ENCODE data around the gene SYNGR4. TPM values are rescaled to one million over a fixed set of nuclear protein-coding genes. Genes with fewer than 3 reads are reported as not detected.

SYNGR4 gene
- total RNA-seq, 2 experiments from 2014 or later: not detected

DNA sequence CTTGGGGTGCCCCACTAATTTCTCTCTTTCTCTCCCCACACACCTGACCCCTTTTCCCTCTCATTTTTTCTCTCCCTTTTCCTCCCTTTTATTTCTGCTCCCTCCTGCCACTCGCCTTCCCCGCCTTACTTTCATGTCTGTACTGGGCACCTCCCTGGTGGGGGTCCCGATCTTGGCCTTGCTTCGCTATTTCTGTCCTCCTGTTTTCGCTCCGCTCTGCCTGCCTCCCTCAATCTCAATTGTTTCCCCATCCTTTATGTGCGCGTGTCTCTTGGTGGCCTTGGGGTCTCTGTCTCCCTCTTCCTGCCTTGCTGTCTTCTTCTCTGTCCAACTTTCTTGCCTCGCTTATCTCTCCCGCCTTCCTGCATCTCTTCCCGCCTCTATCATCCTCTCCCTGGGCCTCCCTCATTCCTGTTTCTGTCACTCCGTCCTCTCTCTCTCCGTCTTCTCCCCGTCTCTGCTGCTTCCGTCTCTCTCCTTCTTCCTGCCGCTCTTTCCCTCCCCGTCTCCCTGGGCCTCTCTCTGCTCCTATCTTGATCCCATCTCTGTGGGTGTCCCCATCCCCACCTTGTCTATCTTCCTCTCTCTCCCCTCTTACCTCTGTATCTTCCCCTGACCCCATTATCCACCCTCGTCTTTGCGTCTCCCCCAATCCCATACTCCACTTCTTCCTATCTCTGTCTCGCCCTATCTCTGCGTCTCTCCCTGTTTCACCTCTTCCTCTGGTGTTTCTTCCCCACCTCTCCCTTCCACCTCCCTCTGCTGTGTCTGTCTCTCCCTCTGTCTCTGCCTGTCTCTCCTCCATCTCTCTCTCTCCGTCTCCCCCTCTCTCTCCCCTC, 33.3 kb downstream of the SYNGR4 start:
- H3K27ac Mint-ChIP-seq: peak overlapping the region; percentile 86
- H3K4me1 Mint-ChIP-seq: peaks cover 44% of the 10 kb centered on the region
- H3K36me3 Mint-ChIP-seq: peaks cover 2% of the 10 kb centered on the region
- H3K9me3 Mint-ChIP-seq (ENCODE audit: low read depth): no peaks in the 10 kb centered on the region
- ATAC-seq (no peak), DNase-seq (no peak)
- CTCF ChIA-PET: no interaction called here
- H3K4me3 Mint-ChIP-seq: peak overlapping the region; percentile 84
- peaks cover 48% of the 10 kb centered on the region for H3K27me3 Mint-ChIP-seq

DNA sequence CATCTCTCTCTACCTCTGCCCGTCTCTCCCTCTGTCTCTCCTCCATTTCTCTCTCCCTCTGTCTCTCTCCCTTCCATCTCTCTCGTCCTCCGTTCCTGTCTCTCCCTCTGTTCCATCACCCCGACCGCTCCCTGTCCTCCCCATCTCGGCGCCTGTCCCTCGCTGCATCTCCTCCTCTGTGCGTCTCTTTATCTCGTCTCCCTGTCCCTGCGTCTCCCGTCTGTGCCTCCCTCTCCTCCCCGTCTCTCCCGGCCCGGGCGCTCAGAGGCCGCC, 33.9 kb downstream of the SYNGR4 start:
- CTCF ChIA-PET: no interaction called here
- peaks cover 47% of the 10 kb centered on the region for H3K4me1 Mint-ChIP-seq
- H3K27ac Mint-ChIP-seq: peak overlapping the region; percentile 86

DNA sequence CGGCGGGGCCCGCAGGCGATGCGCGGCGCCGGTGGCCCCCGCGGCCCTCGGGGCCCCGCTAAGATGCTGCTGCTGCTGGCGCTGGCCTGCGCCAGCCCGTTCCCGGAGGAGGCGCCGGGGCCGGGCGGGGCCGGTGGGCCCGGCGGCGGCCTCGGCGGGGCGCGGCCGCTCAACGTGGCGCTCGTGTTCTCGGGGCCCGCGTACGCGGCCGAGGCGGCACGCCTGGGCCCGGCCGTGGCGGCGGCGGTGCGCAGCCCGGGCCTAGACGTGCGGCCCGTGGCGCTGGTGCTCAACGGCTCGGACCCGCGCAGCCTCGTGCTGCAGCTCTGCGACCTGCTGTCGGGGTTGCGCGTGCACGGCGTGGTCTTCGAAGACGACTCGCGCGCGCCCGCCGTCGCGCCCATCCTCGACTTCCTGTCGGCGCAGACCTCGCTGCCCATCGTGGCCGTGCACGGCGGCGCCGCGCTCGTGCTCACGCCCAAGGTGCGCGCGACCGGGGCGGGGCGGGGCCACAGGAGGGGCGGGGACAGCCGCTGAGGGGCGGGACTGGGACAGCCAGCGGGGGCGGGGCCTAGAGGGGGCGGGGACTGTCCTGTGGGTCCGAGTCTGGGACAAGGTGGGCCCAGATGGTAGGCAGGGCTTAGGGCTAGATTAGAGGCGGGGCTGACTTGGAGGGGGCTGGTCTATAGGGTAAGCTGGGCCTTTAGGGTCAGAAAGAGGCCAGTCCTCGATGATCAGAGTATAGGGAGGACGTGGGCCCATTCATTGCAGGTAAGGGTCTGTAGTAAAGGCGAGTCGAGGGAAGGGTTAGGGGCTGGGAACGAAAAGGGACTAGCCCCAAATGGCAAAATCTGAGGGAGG, 34.4 kb downstream of the SYNGR4 start:
- ATAC-seq (peak; percentile 73), DNase-seq (peak; percentile 93)
- Mint-ChIP-seq H3K27me3 (peaks cover 40% of the 10 kb centered on the region), H3K27ac (no peak overlapping the region), H3K4me3 (peak overlapping the region; percentile 84), H3K9me3 (ENCODE audit: low read depth) (no peaks in the 10 kb centered on the region), H3K36me3 (peaks cover 2% of the 10 kb centered on the region), H3K4me1 (peaks cover 50% of the 10 kb centered on the region)
- CTCF ChIA-PET: interaction anchor here (1.2 to 7.3 kb wide), 2 partner anchors 8 to 190 kb away, joined by 3 to 67 read pairs; partner anchors contain the start of gene KDELR1

More for the DNA sequence above, 33.9 kb downstream of the SYNGR4 start:
- Mint-ChIP-seq H3K9me3 (ENCODE audit: low read depth) (no peaks in the 10 kb centered on the region), H3K36me3 (peaks cover 2% of the 10 kb centered on the region), H3K4me3 (peak overlapping the region; percentile 84), H3K27me3 (peaks cover 42% of the 10 kb centered on the region)
- no peak for DNase-seq
- ATAC-seq: no peak

DNA sequence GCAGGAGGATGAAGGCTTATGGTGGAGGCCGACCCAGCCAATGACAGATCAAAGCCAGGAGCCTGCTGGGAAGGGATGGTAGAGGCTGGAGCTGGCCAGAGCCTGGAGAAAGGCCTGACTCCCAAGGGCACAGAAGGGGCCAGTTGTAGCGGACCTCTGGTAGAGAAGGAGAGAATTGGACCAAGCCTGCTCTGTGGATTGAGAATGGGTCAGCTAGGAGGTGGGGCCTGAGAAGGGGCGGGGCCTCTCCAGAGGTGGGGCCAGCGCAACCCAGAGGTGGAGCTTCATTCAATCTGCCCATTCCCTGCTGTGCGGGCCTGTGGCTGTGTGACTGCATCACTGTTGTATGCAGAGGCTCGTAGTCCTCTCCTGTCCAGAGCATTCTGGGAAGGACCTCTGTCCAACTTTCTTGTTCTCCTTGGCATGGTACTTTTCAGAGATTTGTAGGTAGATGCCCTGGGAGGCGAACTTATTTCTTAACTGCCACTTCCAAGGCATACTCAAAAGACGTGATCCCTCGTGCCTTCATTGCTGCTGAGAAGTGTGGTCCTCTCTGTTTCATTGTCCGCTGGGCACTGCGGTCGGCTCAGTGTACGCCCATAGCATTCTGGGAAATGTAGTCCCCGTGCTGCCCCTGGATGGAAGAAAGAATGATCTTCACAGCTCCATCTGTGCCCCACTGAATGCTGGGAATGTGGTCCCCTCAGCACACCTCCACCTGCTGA, 36.0 kb downstream of the SYNGR4 start:
- Mint-ChIP-seq H3K4me3 (no peak overlapping the region), H3K27me3 (peaks cover 27% of the 10 kb centered on the region), H3K9me3 (ENCODE audit: low read depth) (no peaks in the 10 kb centered on the region), H3K36me3 (peaks cover 2% of the 10 kb centered on the region), H3K4me1 (peaks cover 50% of the 10 kb centered on the region), H3K27ac (peak overlapping the region; percentile 31)
- ATAC-seq (no peak), DNase-seq (peak; percentile 54)
- CTCF ChIA-PET: interaction anchor here (7.3 kb wide), 1 partner anchor 9 kb away, joined by 67 read pairs; the partner anchor contains the start of gene KDELR1

DNA sequence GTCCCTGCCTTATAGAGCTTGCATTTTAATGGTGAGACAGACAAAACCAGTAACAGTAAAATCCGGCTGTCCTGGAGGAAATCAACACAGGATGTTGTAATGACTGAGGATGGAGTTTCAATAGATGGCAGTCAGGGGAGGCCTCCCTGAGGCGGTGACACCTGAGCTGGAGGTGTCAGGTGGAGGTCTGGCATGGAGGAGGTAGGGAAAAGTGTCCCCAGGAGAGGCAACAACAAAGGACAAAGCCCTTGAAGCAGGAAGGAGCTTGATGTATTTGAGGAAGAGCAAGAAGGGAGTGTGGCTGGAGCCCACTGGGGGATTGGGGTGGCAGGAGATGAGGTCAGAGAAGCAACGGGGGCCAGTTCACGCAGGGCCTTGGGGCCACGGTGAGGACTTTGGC, 37.1 kb downstream of the SYNGR4 start:
- H3K9me3 Mint-ChIP-seq (ENCODE audit: low read depth): no peaks in the 10 kb centered on the region
- H3K4me3 Mint-ChIP-seq: no peak overlapping the region
- no peak for DNase-seq
- no peak for ATAC-seq
- CTCF ChIA-PET: interaction anchor here (1.0 to 7.3 kb wide), 3 partner anchors 8 to 18 kb away, joined by 3 to 67 read pairs (median 3); partner anchors contain the start of genes GRIN2D and KDELR1
- H3K4me1 Mint-ChIP-seq: peaks cover 59% of the 10 kb centered on the region
- H3K27me3 Mint-ChIP-seq: peaks cover 19% of the 10 kb centered on the region
- peaks cover 2% of the 10 kb centered on the region for H3K36me3 Mint-ChIP-seq
- no peak overlapping the region for H3K27ac Mint-ChIP-seq

DNA sequence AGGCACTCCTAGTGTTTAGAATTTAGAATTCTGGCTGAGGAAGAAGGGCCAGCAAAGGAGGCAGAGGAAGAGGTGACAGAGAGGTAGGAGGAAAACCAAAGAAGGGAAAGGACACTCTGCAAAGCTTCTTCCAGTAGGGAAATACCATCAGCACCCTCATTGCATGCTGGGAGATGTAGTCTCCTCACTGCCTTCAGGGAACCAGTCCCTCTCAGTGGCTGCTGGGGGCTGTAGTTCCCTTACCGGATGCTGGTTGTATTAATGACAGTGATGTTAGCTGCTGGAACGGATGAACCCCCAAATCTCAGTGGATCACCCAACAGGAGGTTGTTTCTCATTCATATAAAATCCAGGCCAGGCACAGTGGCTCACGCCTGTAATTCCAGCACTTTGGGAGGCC, 39.4 kb downstream of the SYNGR4 start:
- H3K27ac Mint-ChIP-seq: peak overlapping the region; percentile 91
- DNase-seq (peak; percentile 90), ATAC-seq (peak; percentile 87)
- CTCF ChIA-PET: interaction anchor here (0.6 to 7.3 kb wide), 10 partner anchors 11 to 351 kb away, joined by 3 to 67 read pairs (median 4); partner anchors contain the start of gene KDELR1
- H3K27me3 Mint-ChIP-seq: peaks cover 13% of the 10 kb centered on the region
- no peak overlapping the region for H3K4me3 Mint-ChIP-seq
- H3K4me1 Mint-ChIP-seq: peaks cover 51% of the 10 kb centered on the region
- peaks cover 2% of the 10 kb centered on the region for H3K36me3 Mint-ChIP-seq
- no peaks in the 10 kb centered on the region for H3K9me3 Mint-ChIP-seq (ENCODE audit: low read depth)

DNA sequence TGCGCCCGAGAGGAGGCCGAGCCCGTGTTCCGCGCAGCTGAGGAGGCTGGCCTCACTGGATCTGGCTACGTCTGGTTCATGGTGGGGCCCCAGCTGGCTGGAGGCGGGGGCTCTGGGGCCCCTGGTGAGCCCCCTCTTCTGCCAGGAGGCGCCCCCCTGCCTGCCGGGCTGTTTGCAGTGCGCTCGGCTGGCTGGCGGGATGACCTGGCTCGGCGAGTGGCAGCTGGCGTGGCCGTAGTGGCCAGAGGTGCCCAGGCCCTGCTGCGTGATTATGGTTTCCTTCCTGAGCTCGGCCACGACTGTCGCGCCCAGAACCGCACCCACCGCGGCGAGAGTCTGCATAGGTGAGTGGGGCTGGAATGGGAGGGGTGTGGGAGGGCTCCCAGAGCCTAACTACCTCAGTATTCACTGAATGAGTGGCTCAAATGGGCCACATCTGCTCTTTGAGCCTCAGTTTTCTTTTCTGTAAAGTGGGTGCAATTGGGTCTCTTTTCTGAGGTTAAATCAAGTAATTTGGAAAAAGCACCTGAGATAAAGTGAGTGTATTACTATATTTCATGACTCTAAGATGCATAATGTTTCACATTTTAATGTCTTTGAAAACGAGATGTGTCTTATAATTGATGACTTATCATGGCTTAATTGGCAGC, 41.0 kb downstream of the SYNGR4 start:
- Mint-ChIP-seq H3K4me3 (no peak overlapping the region), H3K27ac (no peak overlapping the region), H3K36me3 (no peaks in the 10 kb centered on the region), H3K27me3 (peaks cover 13% of the 10 kb centered on the region), H3K9me3 (ENCODE audit: low read depth) (no peaks in the 10 kb centered on the region), H3K4me1 (peaks cover 39% of the 10 kb centered on the region)
- no peak for DNase-seq
- CTCF ChIA-PET: interaction anchor here (0.8 to 7.3 kb wide), 4 partner anchors 9 to 54 kb away, joined by 3 to 67 read pairs (median 4); partner anchors contain the start of gene KDELR1
- ATAC-seq: no peak

DNA sequence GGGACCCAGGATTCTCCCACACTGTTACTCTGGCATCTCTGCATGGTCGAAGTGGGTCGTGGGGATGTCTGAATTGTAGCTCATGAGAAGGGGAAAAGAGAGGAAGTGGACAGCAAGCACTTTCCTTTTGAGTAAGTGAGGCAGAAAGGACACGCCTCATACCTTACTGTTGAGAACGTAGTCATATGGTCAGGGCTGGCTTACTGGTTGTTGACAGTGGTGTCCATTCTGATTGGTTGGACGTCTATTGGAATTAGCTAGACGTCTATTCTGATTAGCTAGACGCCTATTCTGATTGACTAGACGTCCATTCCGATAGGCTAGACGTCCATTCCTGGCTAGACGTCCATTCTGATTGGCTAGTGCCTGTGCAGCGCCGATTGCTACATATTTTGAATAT, 41.7 kb downstream of the SYNGR4 start:
- no peak overlapping the region for H3K4me3 Mint-ChIP-seq
- CTCF ChIA-PET: interaction anchor here (0.8 to 7.3 kb wide), 5 partner anchors 9 to 92 kb away, joined by 3 to 67 read pairs (median 4); partner anchors contain the start of gene KDELR1
- no peaks in the 10 kb centered on the region for H3K9me3 Mint-ChIP-seq (ENCODE audit: low read depth)
- no peak overlapping the region for H3K27ac Mint-ChIP-seq
- H3K4me1 Mint-ChIP-seq: peaks cover 34% of the 10 kb centered on the region
- DNase-seq: no peak
- no peak for ATAC-seq
- H3K36me3 Mint-ChIP-seq: no peaks in the 10 kb centered on the region
- H3K27me3 Mint-ChIP-seq: peaks cover 13% of the 10 kb centered on the region

DNA sequence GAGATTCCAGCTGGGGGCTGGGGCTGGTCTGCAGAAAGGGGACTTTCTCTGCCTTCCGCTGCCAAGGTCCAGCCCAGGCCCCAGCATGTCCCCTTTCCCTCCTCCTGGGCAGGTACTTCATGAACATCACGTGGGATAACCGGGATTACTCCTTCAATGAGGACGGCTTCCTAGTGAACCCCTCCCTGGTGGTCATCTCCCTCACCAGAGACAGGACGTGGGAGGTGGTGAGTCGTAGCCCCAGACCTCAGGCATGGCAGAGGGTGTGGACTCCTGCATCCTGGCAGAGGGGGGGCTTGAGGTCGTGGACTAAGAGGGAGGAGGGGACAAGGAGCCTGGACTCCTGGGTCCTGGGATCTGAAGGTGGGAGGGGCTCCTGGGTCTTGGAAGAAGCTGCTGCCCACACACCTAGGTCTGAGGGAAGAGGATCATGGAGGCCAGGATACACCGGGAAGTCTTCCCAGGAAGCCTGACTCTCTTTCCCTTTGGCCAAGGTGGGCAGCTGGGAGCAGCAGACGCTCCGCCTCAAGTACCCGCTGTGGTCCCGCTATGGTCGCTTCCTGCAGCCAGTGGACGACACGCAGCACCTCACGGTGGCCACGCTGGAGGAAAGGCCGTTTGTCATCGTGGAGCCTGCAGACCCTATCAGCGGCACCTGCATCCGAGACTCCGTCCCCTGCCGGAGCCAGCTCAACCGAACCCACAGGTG, 49.9 kb downstream of the SYNGR4 start:
- H3K27ac Mint-ChIP-seq: no peak overlapping the region
- ATAC-seq: no peak
- peaks cover 32% of the 10 kb centered on the region for H3K27me3 Mint-ChIP-seq
- no peaks in the 10 kb centered on the region for H3K36me3 Mint-ChIP-seq
- no peak overlapping the region for H3K4me3 Mint-ChIP-seq
- DNase-seq: no peak
- H3K9me3 Mint-ChIP-seq (ENCODE audit: low read depth): no peaks in the 10 kb centered on the region
- peaks cover 36% of the 10 kb centered on the region for H3K4me1 Mint-ChIP-seq
- CTCF ChIA-PET: interaction anchor here (1.0 to 2.3 kb wide), 7 partner anchors 8 to 170 kb away, joined by 3 to 9 read pairs (median 5); partner anchors contain the start of genes KDELR1, SYNGR4 and TMEM143

DNA sequence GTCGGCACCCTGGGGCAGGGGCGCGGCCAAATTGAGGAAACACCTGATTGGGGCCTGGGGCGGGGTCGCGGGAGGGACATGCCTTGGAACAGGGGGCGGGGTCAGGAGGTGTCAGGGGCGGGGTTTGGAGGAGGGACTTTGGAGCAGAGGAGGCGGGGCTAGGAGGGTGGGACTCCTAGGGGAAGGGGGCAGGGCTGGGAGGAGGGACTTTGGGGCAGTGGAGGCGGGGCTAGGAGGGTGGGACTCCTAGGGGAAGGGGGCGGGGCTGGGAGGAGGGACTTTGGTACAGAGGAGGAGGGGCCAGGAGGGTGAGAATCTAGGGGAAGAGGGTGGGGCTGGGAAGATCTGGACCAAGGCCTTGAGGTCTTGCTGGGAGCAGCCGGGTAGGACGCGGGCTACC, 51.2 kb downstream of the SYNGR4 start:
- Mint-ChIP-seq H3K4me1 (peaks cover 40% of the 10 kb centered on the region), H3K27ac (no peak overlapping the region), H3K9me3 (ENCODE audit: low read depth) (no peaks in the 10 kb centered on the region), H3K36me3 (no peaks in the 10 kb centered on the region), H3K27me3 (peaks cover 32% of the 10 kb centered on the region), H3K4me3 (peak overlapping the region; percentile 45)
- ATAC-seq (peak; percentile 62), DNase-seq (peak; percentile 93)
- CTCF ChIA-PET: interaction anchor here (1.0 to 2.3 kb wide), 5 partner anchors 12 to 169 kb away, joined by 4 to 9 read pairs (median 5); partner anchors contain the start of genes KDELR1, SYNGR4 and TMEM143

DNA sequence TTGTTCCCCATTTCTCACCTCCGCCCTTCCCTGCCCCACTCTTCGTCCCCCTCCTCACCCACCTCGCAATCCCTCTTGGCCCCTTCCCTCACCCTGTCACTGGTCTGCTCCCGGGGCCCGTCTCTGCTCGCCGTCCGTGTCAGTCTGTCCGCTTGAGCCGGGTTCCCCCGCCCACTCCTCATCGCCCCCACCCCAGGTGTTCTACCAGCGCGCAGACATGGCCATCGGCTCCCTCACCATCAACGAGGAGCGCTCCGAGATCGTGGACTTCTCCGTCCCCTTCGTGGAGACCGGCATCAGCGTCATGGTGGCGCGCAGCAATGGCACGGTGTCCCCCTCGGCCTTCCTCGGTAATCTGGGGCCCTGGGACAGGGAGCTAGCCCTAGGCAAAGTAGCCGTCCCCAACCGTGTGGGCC, 51.6 kb downstream of the SYNGR4 start:
- Mint-ChIP-seq H3K4me1 (peaks cover 40% of the 10 kb centered on the region), H3K27ac (no peak overlapping the region), H3K36me3 (no peaks in the 10 kb centered on the region), H3K27me3 (peaks cover 32% of the 10 kb centered on the region), H3K9me3 (ENCODE audit: low read depth) (no peaks in the 10 kb centered on the region), H3K4me3 (peak overlapping the region; percentile 45)
- DNase-seq (no peak), ATAC-seq (no peak)
- CTCF ChIA-PET: no interaction called here

DNA sequence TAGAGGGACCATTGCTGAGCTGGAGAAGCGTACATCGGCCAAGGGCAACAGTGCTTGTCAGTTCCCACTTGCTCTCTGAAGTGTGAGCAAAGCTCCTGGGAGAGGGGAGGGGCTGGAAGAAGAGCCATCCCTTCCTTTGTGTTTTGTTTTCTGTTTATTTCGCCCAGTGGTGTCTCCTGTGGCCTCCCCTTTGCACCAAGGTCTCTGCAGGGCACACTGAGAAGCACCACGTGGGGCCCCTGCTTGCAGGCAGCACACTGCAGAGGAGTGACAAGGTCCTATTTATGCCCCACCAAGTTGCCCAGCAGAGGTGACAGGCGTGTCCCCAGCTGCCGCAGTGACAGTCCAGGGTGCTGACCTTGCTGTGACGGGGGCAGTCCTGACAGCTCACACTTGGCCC, 53.3 kb downstream of the SYNGR4 start:
- H3K27ac Mint-ChIP-seq: no peak overlapping the region

More for the DNA sequence above, 53.3 kb downstream of the SYNGR4 start:
- H3K27me3 Mint-ChIP-seq: peaks cover 32% of the 10 kb centered on the region
- H3K36me3 Mint-ChIP-seq: no peaks in the 10 kb centered on the region
- CTCF ChIA-PET: interaction anchor here (0.6 to 4.5 kb wide), 2 partner anchors 26 to 73 kb away, joined by 3 to 16 read pairs; partner anchors contain the start of gene KDELR1
- H3K4me1 Mint-ChIP-seq: peaks cover 40% of the 10 kb centered on the region
- no peak overlapping the region for H3K4me3 Mint-ChIP-seq
- ATAC-seq: no peak
- no peak for DNase-seq
- H3K9me3 Mint-ChIP-seq (ENCODE audit: low read depth): no peaks in the 10 kb centered on the region
